Small intestine (tissue), 7 donors: ENCODE results near the gene SEPTIN1. TPM values are rescaled to one million over a fixed set of nuclear protein-coding genes. Genes with fewer than 3 reads are reported as not detected.

Source experiments
- DNase-seq, 2 donors: peaks; one replicate each; pipeline versions ENCODE4 v3.0.0 to v3.0.0-alpha.2; 2013
- FAIRE-seq: peaks from 2 replicates; lab custom pipeline; 2012; peaks lifted over from hg19 to GRCh38; lab: Jason Lieb, UNC
- H3K27ac ChIP-seq, 3 donors: one replicate each; pipeline ENCODE4 v1.5.1; 2013; ENCODE audit warnings: low read length in 2 of 3, mild to moderate bottlenecking in 2 of 3, control low read depth in 1 of 3, inconsistent platforms in 1 of 3, low read depth in 1 of 3, moderate library complexity in 1 of 3
- H3K27me3 ChIP-seq, 3 donors: one replicate each; pipeline ENCODE4 v1.6.1; 2013; ENCODE audit warnings: low read length in 3 of 3, inconsistent platforms in 1 of 3; ENCODE audit not compliant: control insufficient read depth in 3 of 3, insufficient read depth in 3 of 3
- H3K36me3 ChIP-seq, 3 donors: one replicate each; pipeline ENCODE4 v1.6.1; 2013; ENCODE audit warnings: low read length in 3 of 3, inconsistent platforms in 1 of 3, low read depth in 1 of 3, mild to moderate bottlenecking in 1 of 3, moderate library complexity in 1 of 3; ENCODE audit not compliant: control insufficient read depth in 3 of 3, insufficient read depth in 2 of 3
- H3K4me1 ChIP-seq, 3 donors: one replicate each; pipeline ENCODE4 v1.6.1; 2013; ENCODE audit warnings: low read length in 2 of 3, inconsistent platforms in 1 of 3, low read depth in 1 of 3, mild to moderate bottlenecking in 1 of 3, moderate library complexity in 1 of 3; ENCODE audit not compliant: control insufficient read depth in 3 of 3, insufficient read depth in 2 of 3
- H3K4me3 ChIP-seq, 3 donors: one replicate each; pipeline ENCODE4 v1.5.1; 2013; ENCODE audit warnings: low read length in 3 of 3, control low read depth in 1 of 3, inconsistent platforms in 1 of 3, low read depth in 1 of 3, mild to moderate bottlenecking in 1 of 3, moderate library complexity in 1 of 3
- H3K9me3 ChIP-seq, 2 donors: one replicate each; pipeline ENCODE4 v1.6.1; 2013; ENCODE audit warnings: low read depth in 1 of 2, low read length in 1 of 2; ENCODE audit not compliant: control insufficient read depth in 2 of 2, insufficient read depth in 1 of 2
- WGBS, 3 donors: extraction: QIAGEN DNeasy Blood & Tissue Kit; methylation state at CpG; one replicate each; pipeline ENCODE4 v1.1.7; 2013; 5-methylcytosine and 5-hydroxymethylcytosine counted together
- polyA plus RNA-seq, 4 donors: library from polyadenylated mRNA; stranded (reverse) in 3 of 4; unstranded in 1 of 4; fragments of 200-250 nt in 3 of 4; fragments of 120-200 nt in 1 of 4; gene quantifications; one replicate each; pipeline versions ENCODE4 v1.2.1 to v1.2.3, GENCODE V29; 2013
- donor health status: healthy with polysubstance abuse.
- donor health status: control.
- donor health status: control.
- donor health status: Bipolar disorder and iron deficiency.
- donor health status: healthy.

Gene SEPTIN1
- polyA plus RNA-seq, 4 donors = 4.8 to 21.1 (median 6.4) TPM

GRCh38 chr16:30355144-30355953, 27.0 kb downstream of the SEPTIN1 start, which contains the start of gene CD2BP2:
TSS of gene CD2BP2 (minus strand) at chr16:30355308. CDS start at chr16:30354681, 627 bp downstream.
- peak within 1 kb of the TSS; percentile 92 to 95 (median 95) for H3K27ac ChIP-seq

GRCh38 chr16:30354423-30355143, 27.8 kb downstream of the SEPTIN1 start:
- 1 to 2% (median 1%) methylated on average over 31 to 36 of the region's 36 CpGs for WGBS, 3 donors
- Histone ChIP-seq H3K27ac (peak overlapping the region; percentile 60 to 89 (median 77)), H3K4me3 (peak overlapping the region; percentile 76 to 96 (median 81)), H3K4me1 (peaks cover 4 to 39% (median 6%) of the 10 kb centered on the region in 3 donors), H3K27me3 (no peaks in the 10 kb centered on the region), H3K9me3 (no peaks in the 10 kb centered on the region), H3K36me3 (peaks cover 4 to 79% (median 11%) of the 10 kb centered on the region in 3 donors)
- FAIRE-seq (no peak), DNase-seq (peak in 1 of 2 donors; percentile 24)

More at GRCh38 chr16:30355144-30355953, 27.0 kb downstream of the SEPTIN1 start, which contains the start of gene CD2BP2:
- no peaks in the 10 kb centered on the region for H3K27me3 ChIP-seq
- DNase-seq (peak; percentile 99 to 100), FAIRE-seq (peak; percentile 41)
- peak within 1 kb of the TSS; percentile 76 to 96 (median 81) for H3K4me3 ChIP-seq
- H3K36me3 ChIP-seq = peaks cover 8 to 80% (median 11%) of the 10 kb centered on the region in 3 donors
- no peaks in the 10 kb centered on the region for H3K9me3 ChIP-seq
- 0 to 1% (median 1%) methylated on average over 37 to 45 of the region's 45 CpGs for WGBS, 3 donors
- peaks cover 4 to 35% (median 6%) of the 10 kb centered on the region in 3 donors for H3K4me1 ChIP-seq

- Histone ChIP-seq H3K27me3 (no peaks in the 10 kb centered on the region), H3K27ac (peak overlapping the region in 1 of 3 donors; percentile 19), H3K9me3 (no peaks in the 10 kb centered on the region), H3K4me1 (peaks cover 4 to 39% (median 6%) of the 10 kb centered on the region in 3 donors), H3K4me3 (peak overlapping the region in 2 of 3 donors; percentile 81 to 96), H3K36me3 (peaks cover 4 to 70% (median 11%) of the 10 kb centered on the region in 3 donors)
- WGBS, 3 donors = 68 to 88% (median 80%) methylated on average over 21 to 23 of the region's 23 CpGs
- DNase-seq (no peak), FAIRE-seq (no peak)
These were observed 28.8 kb downstream of the SEPTIN1 start for GRCh38 chr16:30353438-30354129.

- peaks cover 4 to 39% (median 6%) of the 10 kb centered on the region in 3 donors for H3K4me1 ChIP-seq
- H3K27me3 ChIP-seq = no peaks in the 10 kb centered on the region
- no peak overlapping the region for H3K4me3 ChIP-seq
- DNase-seq (no peak), FAIRE-seq (no peak)
- H3K27ac ChIP-seq = no peak overlapping the region
- H3K9me3 ChIP-seq = no peaks in the 10 kb centered on the region
- 86 to 90% (median 88%) methylated on average over 14 of the region's 14 CpGs for WGBS, 3 donors
- H3K36me3 ChIP-seq = peaks cover 0 to 61% (median 11%) of the 10 kb centered on the region in 3 donors
These were observed 29.6 kb downstream of the SEPTIN1 start for GRCh38 chr16:30352488-30353401.

GRCh38 chr16:30351586-30352419, 30.6 kb downstream of the SEPTIN1 start:
- no peak overlapping the region for H3K27ac ChIP-seq
- H3K4me1 ChIP-seq = peaks cover 4 to 38% (median 6%) of the 10 kb centered on the region in 3 donors
- 60 to 72% (median 71%) methylated on average over 11 of the region's 11 CpGs for WGBS, 3 donors
- H3K9me3 ChIP-seq = no peaks in the 10 kb centered on the region
- no peak overlapping the region for H3K4me3 ChIP-seq
- no peaks in the 10 kb centered on the region for H3K27me3 ChIP-seq
- DNase-seq = no peak
- peaks cover 0 to 54% (median 11%) of the 10 kb centered on the region in 3 donors for H3K36me3 ChIP-seq
- no peak for FAIRE-seq

- H3K27me3 ChIP-seq = no peaks in the 10 kb centered on the region
- 81 to 85% (median 83%) methylated on average over 15 of the region's 15 CpGs for WGBS, 3 donors
- H3K9me3 ChIP-seq = no peaks in the 10 kb centered on the region
- no peak overlapping the region for H3K4me3 ChIP-seq
- H3K4me1 ChIP-seq = peaks cover 2 to 30% (median 6%) of the 10 kb centered on the region in 3 donors
- FAIRE-seq (no peak), DNase-seq (no peak)
- peak overlapping the region; percentile 4 to 70 (median 20) for H3K27ac ChIP-seq
- H3K36me3 ChIP-seq = peaks cover 0 to 50% (median 11%) of the 10 kb centered on the region in 3 donors
These were observed 31.3 kb downstream of the SEPTIN1 start for GRCh38 chr16:30351001-30351441.
